Measurements from ENCODE around the gene PTPRN2.

PTPRN2 gene

DNA sequence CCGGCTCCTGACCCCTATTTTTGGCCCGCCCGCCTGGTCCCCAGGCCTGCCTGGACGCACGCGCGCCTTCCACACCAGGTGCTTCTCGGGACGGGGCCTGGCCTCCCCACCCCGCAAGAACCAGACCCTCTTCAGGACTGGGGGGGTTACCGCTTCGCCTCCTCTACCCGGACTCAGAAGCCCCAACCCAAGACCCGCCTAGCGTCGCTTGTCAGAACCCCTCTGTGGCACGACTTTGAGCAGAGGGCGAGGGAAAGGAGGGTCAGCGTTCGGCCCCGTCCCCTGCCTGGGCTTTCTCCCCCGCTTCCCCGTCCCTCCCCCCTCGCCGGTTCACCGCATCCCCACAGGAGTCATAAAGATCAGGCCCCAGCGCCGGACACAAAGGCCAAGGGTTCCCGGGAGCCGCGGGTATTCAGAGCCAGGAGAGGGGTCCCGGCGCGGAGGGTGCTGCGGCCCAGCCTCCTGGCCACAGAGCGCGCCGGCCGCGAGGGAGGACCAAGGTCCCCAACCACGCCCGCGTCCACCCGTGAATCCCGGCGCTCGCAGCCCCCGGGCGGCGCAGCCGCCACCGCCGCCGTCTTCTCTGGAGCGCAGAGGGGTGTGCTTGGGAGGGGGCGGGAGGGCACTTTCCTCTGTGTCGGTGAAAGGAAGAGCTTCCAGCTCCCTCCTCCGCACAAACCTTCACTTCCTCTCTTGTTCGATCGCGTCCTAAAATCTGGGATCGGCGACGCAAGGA is 898.9 kb downstream of the PTPRN2 start:
- no peak for DNase-seq

DNA sequence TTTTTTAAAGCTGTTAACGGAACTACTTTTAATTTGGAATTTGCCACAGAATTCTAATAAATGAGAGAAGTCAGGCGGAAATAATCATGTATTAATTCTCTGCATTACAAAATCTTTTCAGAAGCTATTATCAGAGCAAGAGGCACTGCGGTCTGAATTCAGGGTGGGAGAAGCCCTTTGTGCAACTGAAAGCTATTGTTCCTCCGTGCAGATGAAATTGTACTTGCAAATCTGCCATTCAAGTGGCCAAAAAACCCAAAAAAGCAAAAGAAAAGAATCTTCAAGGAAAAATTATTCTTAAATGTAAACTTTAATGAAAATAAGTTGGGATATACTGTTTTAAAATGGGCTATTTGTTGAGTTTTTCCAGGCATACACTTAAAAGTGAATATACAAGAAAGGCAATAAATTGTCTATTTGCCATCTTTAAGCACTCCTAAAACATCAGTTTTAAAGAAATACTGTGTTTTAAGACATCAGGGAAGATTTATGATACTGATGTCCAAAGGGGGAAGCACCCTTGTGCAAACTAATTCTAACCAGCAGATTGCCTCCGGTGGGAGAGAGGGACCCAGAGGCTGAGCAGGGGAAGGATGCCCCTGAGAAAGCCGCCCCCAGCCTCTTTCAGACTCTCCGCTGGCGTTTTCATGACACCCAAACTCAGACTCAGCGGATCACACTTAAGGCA is 899.6 kb downstream of the PTPRN2 start:
- DNase-seq = no peak

DNA sequence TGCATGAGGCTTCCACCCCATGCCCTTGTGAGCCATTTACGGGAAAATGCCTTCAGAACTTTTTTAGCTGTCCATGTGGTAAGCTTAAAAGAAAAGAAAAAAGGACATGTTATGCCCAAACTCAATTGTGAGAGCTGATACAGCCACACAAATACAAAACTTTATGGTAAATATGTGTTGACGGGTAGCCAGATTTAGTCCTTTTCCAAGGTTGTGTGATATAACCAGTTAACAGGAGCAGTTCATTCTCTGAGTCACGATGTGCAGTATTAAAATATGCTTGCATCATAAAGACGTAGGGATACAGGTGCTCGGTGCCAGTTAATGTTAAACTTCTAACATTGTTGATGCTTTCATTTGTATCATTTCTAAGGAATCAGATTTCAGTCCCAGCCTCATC is 900.5 kb downstream of the PTPRN2 start:
- DNase-seq = no peak

DNA sequence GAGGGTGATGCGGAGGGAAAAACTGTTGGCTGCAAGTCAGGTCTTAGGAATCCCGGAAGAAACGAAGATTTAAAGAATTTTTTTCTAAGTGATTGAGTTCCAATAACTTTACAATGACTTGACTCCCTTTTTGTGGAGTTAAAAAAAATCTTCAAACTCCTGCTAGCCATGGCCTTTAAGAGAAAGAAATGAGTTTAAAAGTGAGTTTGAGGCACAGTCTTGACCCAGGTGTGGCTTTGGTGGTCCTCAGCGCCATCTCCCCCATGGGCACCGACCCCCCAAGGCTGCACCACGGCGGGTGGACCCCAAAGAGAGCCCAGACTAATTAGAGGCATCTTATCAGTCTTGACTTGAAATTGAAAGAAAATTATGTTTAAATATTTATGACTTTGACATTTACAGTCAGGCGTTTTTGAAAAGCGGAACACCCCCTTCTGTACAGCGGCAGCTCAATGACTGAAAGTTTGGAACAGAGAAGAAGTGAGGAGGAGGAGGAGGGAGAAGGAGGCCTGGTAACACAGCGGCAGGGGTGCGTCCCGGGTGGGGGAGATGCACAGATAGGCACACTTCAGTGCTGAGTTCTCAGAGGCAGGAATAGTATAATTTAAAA is 901.2 kb downstream of the PTPRN2 start:
- DNase-seq = no peak

DNA sequence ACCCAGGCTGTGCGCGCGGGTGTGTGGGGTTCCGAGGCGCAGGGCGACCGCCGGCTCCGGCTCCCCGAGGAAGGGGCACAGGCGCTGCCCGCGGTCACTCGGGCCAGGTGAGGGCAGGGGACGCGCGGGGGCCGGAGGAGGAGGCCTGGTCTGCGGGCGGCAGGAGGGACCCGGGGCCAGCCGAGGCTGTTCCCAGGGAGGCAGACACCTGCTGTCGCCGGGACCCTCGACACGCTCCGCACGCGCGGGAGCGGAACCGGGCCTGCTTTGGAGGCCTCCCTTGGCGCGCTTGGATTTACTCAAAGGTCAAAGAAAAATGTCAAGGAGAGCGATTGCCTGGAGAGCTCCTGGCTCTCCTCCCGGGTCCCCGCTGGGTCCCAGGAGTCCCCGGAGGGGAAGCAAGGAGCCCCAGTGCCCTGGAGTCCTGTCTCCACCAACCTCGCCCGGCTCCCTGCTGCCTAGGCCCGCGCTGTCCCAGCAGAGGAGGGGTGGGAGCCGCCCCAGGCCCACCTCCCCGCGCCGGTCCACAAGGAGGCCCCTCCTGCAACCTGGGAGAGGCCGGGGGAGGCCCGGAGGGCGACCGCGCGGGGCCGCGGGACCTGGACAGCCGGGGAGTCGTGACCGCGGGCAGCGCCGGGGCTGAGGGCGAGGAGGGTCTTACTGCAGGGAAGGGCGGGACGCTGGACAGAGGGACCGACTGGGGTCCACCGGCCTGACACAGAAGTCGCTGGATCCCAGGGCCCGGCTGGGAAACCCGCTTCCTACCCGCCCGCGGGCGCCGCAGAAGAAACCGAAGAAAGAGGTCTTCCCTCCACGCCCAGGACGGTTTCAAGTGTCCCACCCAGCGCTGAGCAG is 902.0 kb downstream of the PTPRN2 start:
- no peak for DNase-seq

DNA sequence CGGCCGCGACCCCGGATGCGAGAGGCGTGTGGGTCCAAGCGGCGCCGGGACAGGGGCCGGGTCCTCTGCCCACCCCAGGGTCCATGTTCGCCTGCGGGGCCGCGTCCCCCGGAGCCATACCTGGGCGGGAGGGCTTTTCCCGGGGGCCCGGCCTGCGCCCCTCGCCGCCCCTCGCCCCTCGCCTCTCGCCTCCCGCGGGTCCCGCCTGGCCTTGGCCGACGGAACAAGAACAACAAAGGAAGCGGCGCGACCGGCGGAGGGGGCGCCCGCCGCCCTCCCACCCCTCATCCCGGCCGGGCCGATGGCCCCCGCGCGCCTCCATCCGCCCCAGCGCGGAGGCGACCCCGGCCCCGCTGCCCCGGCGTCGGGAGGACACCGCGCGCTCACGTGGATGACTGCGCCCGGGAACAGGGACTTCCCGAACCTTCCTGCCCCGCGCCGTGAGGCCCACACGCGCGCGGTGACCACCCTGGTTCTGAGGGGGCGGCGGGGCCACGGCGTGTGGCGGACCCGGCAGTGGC is 902.7 kb downstream of the PTPRN2 start:
- no peak for DNase-seq

DNA sequence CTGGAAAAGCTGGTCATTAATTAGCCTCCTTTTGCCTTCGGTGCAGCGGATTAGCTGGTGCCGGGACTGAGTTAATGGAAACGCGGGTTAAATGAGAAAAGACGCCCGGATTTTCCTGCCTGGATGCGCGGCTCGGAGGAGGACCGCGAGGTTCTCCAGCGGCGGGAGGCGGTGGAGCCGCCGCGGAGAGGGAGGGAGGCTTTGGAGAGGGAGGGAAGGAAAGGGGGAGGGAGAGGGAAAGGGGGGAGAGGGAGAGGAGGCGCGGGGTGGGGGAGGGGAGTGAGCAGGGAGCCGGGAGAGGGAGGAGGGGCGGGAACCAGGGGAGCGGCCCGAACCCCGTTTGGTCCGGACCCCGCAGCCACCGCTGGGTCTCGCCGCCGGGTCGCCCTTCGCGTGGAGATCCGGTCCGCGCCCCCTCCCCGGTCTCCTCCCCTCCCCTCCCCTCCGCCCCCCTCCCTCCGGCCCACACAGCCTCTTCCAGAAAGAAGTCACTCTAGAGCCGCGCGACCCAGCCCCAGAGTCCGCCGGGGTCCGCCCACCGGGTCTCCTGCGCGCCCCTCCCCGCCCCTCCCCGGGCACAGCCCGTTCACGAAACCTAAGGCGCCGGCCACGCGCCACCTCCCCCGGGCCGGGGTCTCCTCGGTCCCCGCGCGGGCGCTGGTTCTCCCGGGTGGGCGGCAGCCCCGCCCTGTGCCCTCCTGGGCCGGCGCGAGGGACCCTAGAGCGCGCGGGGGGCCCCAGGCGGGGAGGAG is 903.3 kb downstream of the PTPRN2 start:
- DNase-seq = no peak

DNA sequence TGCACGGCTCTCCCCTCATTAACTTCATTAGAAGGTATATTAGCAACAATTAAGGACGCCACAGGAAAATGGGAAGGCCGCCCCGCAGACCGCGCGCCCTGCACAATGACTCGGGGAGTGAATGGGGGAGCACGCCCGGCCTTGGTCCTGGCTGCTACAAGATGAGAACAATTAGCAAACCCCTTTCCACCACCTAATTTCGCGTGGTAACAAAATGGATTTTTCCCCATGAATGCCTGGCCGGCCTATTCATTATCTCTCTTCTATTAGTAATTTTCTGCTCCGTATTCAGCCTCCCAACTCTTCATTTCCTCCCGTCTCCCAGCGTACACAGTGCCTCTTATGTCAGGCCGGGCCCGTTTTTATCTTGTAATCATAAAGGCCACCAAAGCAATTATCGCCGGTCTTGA is 903.9 kb downstream of the PTPRN2 start:
- peak; percentile 10 for DNase-seq

DNA sequence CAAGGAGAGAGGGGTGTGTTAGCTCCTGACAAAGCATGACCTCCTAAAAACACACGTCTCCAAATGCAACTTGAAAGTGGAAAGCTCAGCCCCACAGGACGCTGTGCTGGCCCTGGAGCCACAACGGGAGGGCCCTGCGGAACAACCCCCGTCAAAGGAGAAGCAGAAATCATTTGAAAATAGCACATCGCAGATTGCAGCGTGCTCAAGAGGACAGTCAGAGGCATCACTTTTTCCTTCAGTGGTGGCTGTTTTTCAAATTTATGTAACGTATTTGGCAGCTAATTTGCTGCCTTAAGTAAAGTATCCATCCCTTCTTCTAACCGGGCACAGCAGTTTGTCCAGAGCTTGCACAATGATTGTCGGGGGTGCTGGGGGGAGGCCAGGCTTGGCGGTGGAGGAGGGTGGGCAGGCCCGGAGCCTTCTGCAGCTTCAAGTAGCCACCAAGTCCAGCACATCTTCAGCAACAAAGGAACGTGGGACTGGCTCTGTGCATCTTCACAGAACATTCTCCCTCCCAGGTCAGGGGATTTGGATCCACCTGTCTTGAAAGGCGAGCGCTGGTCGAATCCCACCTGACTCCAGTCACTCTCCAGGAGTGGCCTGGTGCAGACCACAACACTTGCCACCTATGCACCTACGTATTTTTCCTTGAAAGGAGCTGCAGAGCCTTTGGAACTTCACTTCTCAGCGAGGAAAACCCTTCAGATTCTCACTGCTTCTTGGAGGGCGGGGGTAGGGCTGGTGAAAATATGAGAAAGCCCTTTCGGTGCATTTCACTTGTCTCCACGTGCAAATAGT is 904.5 kb downstream of the PTPRN2 start:
- DNase-seq = no peak

DNA sequence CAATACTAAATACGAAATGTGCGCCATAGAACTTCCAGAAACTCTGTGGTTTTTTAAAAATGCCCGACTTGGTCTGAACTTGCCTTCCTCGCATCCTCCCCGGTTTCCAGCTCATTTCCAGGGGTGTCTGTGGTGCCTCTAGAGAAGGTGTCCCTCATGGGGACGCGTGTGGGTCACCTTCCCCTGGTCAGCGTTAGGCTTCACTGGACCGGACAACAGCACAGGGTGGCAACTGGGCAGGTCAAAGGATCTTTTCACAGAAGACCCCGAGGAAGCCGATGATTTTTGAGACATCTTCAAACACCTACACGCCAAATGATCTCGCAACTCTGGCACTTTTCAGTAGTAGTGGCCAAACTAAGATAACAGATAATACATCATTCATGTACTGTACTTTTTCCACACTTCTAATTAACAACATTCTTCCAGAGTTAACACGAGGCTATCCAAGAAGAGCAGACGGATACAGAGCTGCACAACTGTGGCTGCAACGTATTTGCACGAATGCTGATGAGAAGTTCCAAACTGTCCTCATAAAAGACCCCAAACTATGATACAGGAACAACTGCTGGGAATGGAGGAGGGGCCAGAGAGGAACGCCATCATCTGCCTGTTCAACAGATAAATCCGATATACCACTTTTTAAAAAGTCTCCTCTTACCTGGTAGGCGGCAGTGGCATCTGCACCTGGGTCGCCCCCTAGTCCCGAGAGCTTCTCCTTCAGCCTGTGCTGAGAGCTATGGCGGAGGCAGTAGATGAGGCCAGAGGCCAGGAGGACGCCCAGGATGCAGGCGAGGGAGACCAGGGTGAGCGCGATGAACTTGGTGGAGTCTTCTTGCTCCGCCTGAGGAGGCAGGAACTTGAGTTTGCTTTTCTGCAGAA is 905.3 kb downstream of the PTPRN2 start:
- DNase-seq = no peak

DNA sequence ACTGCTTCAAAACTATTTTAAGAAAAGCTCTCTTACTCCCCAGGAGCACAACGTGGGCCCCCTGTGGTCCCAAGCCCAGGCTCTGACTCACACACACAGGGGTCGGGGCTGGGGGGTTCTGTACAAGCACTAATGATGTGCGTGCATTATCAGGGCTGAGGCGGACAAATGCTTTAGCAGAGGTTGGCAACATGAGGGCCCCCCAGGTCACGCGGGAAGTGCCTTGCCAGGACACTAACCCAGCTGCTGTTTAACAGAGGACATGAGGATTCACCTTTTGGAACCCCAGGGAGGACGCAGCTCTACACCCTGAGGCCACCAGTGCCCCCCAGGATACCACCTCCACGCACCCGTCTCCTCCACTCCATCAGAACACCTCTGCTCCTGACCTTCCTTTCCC is 908.0 kb downstream of the PTPRN2 start:
- no peak for DNase-seq

DNA sequence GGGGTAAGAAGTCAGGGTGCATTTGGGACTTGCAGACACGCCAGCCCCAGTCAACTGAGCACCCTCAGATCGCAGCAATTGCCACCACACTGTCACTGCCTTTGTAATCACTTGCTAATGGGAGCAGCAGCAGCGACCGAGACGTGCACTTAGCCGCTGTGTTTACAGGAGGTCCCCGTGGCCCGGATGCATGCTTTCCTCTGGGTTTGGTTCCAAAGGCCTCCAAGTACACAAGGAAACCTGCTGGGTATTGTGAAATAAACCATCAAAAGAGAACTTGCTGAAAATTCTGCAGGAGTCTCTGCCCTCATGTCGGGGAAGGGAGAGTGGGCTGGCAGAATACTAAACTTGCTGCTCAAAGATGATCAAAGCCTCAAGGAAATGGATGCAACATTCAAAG is 909.1 kb downstream of the PTPRN2 start:
- DNase-seq = no peak

DNA sequence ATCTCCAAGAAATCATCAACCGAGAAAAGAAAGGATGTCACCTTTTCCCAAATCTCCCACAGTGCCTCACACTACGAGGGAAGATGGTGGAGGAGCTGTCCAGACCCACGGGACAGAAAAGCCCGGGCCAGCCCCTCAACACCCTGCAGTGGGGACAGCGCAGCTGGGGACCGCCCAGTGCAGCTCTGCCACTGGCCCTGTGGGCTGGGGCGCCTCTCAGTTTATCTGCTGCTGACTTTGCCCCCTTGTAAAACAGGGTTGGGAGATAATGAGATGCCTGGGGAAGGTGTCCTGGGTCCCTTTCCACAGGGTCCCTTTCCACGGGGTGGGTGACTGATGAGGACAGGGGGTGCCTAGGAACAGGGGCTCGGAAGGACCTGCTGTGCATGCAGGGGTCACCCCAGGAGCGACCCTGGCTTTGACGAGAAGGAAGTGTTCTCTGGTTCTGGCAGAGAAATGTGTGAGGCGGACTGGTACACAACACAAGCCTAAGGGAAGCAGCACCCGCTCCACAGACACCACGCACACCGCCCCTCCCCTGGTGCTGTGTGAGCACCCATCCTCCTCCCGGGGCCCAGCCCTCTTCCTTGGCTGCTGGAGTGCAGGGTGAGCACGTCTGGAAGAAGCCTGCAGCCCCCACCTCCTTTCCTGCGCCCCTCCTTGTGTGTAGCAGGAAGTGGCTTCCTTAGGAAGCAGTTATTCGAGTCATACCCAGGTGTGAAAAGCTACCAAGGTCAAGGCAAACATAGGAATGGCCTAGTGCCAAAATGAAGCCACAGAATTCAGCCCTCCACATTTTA is 911.0 kb downstream of the PTPRN2 start:
- DNase-seq = peak; percentile 15

DNA sequence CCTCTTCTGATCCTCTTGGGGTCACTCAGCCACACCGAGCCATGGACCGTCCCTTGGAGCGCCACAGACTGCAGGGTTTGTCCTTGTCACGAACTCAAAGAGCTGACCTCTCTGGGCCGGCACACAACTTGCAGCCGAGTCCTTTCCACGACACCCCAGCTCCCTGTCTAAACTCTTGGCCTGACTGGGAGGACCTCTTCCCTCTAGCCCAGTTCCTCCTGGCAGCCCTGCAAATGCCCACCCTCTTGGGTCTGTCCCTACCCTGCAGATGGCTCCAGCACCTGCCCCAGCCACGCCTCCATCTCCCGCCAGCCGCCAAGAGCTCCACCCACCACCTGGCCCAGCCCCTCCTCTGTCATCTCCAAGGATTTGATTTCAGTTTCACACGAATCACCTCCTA is 911.6 kb downstream of the PTPRN2 start:
- peak; percentile 11 for DNase-seq

DNA sequence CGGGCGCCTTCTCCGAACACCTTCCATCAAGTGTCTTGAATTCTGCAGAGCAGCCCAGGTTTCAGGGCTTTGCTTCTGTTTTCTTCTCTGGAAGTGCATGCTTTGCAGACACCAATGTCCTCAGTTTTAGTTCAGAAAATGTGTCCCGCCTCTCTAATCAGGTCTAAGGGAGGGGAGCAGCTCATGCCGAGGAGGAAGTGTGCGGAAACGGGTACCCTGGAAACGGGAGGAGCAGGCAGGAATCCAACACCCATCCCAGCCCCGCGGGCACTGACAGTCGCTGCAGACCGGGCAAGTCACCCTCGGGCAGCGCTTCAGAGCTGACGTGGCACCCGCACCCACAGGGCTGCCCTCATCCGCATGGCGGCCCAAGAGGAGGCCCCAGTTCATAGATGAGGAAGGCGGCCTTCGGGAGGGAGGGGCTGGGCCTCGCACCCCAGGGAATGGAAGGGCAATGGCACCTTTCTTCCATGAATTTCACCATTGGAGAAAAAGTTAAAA is 912.1 kb downstream of the PTPRN2 start:
- no peak for DNase-seq

DNA sequence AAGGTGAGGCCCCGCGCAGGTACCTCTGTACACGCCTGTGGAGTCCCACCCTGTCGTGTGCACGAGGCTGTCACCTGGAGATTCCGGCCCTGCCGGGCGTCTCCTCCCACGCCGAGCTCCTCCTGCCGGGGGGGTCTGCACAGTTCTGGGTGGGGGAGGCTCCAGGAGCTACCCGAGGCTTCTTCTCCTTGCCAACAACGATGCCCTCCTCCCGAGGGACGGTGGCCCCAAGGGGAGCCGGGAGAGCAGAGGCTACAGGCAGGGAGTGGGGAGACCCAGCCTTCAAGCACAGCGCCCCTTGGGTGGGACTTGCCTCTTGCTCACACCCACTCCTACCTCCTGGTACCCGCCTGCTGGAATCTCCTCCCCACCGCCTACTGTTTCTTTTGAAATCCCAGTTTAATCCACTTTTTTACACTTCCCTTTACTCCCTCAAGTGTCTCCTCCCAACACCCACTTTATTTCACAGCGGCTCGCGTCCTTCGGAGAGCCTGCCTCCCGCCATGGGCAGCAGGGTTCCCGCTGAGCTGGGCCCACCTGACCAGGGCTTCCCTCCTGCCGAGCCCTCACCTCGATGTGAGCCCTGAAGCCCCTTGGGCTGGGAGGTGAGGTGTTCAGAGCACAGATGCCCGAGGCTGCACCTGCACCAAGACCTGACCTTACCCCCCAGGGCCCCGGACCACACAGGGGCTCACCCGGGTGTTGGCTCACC is 912.8 kb downstream of the PTPRN2 start:
- DNase-seq = peak; percentile 12

DNA sequence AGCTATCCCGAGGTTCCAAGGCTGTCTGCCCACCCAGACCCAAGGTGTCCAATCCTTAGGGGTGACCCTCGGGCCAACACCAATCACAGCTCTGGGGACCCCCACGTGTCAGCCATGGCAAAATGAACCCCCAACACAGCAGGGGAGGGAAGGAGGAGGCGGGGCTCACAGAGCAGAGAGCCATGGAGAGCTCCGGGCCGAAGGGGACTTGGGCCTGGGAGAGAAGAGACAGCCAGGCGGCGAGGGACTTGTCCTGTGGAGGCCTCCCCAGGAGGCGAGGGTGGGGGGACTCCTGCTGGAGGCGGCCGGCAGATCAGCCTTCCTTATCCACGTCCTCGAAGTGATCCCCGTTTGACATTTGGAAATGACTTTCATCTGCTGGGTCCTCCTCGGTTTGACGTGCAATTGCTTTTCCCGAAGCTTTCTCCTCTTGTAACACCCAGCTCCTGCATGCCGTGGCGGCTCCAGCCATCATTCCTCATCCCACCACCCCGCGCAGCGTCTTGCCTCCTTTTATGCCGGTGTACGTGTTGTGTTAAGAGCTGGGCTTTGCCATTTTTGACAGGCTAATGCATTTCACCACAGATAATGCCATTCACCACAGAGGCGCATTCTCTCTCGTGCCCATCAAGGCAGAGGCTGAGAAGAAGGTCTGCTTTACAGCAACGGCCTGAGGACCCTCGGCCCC is 913.5 kb downstream of the PTPRN2 start:
- peak; percentile 7 for DNase-seq

DNA sequence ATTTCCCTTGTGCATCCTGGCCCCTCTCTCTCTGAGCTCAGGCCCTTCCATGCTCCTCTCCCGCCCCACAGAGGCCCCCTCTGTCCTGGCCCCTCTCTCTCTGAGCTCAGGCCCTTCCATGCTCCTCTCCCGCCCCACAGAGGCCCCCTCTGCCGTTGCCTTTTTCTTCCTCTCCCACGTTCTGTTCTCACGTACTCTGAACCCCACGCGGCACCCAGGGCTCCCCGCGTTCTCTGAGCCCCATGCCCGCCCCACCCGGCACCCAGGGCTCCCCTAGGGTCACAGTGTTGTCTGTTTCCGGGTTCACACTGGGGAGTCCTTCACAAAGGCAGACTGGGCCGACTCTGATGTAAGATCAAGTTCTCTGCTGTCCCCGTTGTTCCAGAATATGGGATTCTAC is 914.0 kb downstream of the PTPRN2 start:
- no peak for DNase-seq
